Measurements from ENCODE around the gene ELN.
"Not testable (repeated sequence)": the region's sequence is repeated elsewhere in the genome, so short reads cannot be mapped to it uniquely, and the experiment has no call there.

Gene ELN

GRCh38 chr7:74027683-74028320 lies at the start of gene ELN:
TSS of gene ELN (plus strand) at chr7:74028173. CDS start at chr7:74028188, 15 bp downstream.
- peak; percentile 85 for DNase-seq (ENCODE audit: low spot score)

GRCh38 chr7:73978661-73979563 lies 49.1 kb upstream of the ELN start:
- peak; percentile 47 for DNase-seq (ENCODE audit: low spot score)

GRCh38 chr7:73979656-73980055 lies 48.3 kb upstream of the ELN start:
- not testable (repeated sequence) for DNase-seq (ENCODE audit: low spot score)

- DNase-seq (ENCODE audit: low spot score): no peak
These were observed 47.8 kb upstream of the ELN start for GRCh38 chr7:73980206-73980605.

- no peak for DNase-seq (ENCODE audit: low spot score)
These were observed 46.0 kb upstream of the ELN start for GRCh38 chr7:73981933-73982332.

GRCh38 chr7:73983437-73984164 lies 44.4 kb upstream of the ELN start:
- peak; percentile 8 for DNase-seq (ENCODE audit: low spot score)

GRCh38 chr7:73984481-73985205 lies 43.3 kb upstream of the ELN start:
- no peak for DNase-seq (ENCODE audit: low spot score)

GRCh38 chr7:73985737-73986141 lies 42.2 kb upstream of the ELN start:
- DNase-seq (ENCODE audit: low spot score): no peak

- DNase-seq (ENCODE audit: low spot score): no peak
These were observed 41.8 kb upstream of the ELN start for GRCh38 chr7:73986158-73986631.

- DNase-seq (ENCODE audit: low spot score): no peak
These were observed 40.7 kb upstream of the ELN start for GRCh38 chr7:73987298-73987697.

GRCh38 chr7:73988197-73988596 lies 39.8 kb upstream of the ELN start:
- DNase-seq (ENCODE audit: low spot score): no peak

- DNase-seq (ENCODE audit: low spot score): no peak
These were observed 36.4 kb upstream of the ELN start for GRCh38 chr7:73991522-73992100.

GRCh38 chr7:73992101-73992562 lies 35.8 kb upstream of the ELN start:
- peak; percentile 91 for DNase-seq (ENCODE audit: low spot score)

GRCh38 chr7:73994023-73994422 lies 34.0 kb upstream of the ELN start:
- no peak for DNase-seq (ENCODE audit: low spot score)

GRCh38 chr7:73994761-73995160 lies 33.2 kb upstream of the ELN start:
- no peak for DNase-seq (ENCODE audit: low spot score)

- no peak for DNase-seq (ENCODE audit: low spot score)
These were observed 32.6 kb upstream of the ELN start for GRCh38 chr7:73995330-73995729.

- DNase-seq (ENCODE audit: low spot score): no peak
These were observed 32.0 kb upstream of the ELN start for GRCh38 chr7:73995821-73996511.

GRCh38 chr7:73997056-73997455 lies 30.9 kb upstream of the ELN start:
- DNase-seq (ENCODE audit: low spot score): no peak

GRCh38 chr7:73999664-74000435 lies 28.1 kb upstream of the ELN start:
- peak; percentile 94 for DNase-seq (ENCODE audit: low spot score)

All from AG20443 (cell line).